ENCODE data around the gene HMX2.
"Not testable (repeated sequence)": the region's sequence is repeated elsewhere in the genome, so short reads cannot be mapped to it uniquely, and the experiment has no call there.

The HMX2 gene

DNA sequence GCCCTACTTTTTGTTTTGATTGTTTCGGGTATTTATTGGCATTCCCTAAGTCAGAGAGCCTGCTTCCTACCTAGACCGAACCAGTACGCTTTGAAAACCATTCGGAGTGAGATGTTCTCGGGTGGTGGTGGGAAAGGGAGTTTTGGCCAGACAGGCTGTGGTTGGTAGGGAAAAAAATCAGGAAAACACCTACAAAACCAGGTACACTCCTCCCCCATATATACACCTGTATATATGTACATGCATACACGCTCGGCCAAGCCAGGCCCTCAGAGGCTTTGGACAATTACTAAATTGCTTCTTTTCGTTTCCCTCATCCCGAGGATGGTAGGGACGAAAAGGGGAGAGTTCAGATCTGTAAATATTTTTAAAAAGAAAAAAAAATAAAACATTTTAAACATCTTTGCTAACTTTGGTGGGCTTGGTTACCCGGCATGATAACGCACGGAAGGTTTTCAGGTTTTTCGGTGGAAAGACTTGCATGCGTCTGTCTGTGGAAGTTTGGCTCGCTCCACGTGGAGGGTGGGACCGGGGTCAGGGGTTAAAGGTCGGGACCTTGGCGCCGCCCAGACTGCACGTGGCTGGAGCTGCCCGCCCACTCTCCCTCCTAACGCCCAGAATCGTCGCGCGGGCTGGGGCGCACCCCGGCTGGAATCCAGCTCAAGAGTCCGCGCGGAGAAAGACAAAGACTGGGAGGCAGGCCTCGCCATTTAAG, 2.5 kb downstream of the HMX2 start:
- in situ Hi-C loops (cut with MboI; ENCODE audit: low sequenced_read_pairs), result no loop called here

DNA sequence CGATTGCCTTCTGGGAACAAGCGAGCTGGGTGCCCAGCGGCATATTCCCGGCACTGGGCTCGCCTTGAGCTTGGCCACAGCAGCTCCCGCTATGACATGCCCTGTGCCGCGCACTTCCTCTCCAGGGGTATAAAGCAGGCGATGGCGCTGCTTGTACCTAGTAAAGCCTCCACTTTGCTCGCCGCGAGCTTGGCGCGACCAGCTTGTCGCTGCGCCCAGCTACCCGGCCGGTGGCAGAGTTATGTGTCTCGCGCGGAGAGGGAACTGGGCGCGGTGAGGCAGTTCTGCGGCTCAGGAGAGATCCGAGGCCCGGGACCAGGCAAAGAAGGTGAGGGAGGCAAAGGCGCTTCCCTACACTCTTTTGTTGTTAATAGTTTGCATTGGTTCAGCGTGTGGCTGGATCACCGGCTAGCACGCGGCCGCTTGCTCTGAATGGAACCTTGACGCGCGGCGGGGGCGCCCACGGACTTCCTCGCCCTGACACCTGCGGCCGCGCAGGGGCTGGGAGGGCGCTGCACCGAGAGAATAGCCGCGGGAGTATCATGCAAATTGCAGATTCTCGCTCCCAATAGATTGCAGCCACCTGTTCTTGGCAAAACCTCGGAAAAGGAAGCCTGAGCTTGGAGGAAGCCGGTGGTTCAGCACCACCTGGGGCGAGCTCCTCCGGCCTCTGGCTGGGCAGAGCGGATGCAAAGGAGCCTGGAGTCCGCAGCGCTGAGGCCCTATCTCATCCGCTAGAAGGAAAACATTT, 3.2 kb downstream of the HMX2 start:
- in situ Hi-C loops (cut with MboI; ENCODE audit: low sequenced_read_pairs), result no loop called here

- in situ Hi-C loops (cut with MboI; ENCODE audit: low sequenced_read_pairs), result no loop called here
These were observed 3.8 kb downstream of the HMX2 start for GRCh38 chr10:123151737-123152135.

DNA sequence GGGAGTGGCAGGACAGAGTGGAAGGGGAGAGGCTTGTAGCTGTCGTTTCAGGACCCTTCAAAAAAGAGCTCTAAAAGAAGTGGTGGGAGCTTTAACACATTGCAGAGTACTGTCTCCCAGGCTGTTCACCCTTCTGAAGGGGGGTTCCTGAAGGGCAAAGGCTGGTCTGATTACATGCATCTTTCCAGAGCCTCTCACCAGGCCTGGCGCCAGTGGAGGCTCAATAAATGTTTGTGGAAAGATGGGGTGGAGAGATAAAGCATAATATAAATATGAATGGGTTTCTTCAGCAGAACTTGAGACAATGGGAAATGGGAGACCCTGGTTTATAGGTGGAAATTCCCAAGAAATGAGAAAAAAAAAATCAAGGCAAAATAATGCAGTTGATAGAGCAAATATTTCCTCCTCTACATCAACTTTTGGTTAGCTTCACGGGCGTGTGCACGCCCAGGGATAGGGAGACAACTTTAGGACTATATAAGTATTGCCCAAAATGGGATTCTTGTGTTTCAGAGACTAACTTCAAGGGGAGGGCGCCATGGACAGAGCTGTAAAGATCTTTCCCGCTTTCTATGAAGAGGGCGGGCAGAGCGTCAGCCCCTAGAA, 5.7 kb downstream of the HMX2 start:
- in situ Hi-C loops (cut with MboI; ENCODE audit: low sequenced_read_pairs), result no loop called here

GRCh38 chr10:123154092-123154710, 6.3 kb downstream of the HMX2 start, which contains the start of gene BUB3:
Gene BUB3 (plus strand): TSS chr10:123154402. CDS start chr10:123154918, 516 bp downstream.
- in situ Hi-C loops (cut with MboI; ENCODE audit: low sequenced_read_pairs), result no loop called here

GRCh38 chr10:123154711-123155505, 7.0 kb downstream of the HMX2 start:
- in situ Hi-C loops (cut with MboI; ENCODE audit: low sequenced_read_pairs), result no loop called here

GRCh38 chr10:123156078-123156477, 8.1 kb downstream of the HMX2 start:
- in situ Hi-C loops (cut with MboI; ENCODE audit: low sequenced_read_pairs), result no loop called here

GRCh38 chr10:123157210-123157609, 9.3 kb downstream of the HMX2 start:
- in situ Hi-C loops (cut with MboI; ENCODE audit: low sequenced_read_pairs), result no loop called here

- in situ Hi-C loops (cut with MboI; ENCODE audit: low sequenced_read_pairs), result no loop called here
These were observed 10.7 kb downstream of the HMX2 start for GRCh38 chr10:123158682-123159081.

DNA sequence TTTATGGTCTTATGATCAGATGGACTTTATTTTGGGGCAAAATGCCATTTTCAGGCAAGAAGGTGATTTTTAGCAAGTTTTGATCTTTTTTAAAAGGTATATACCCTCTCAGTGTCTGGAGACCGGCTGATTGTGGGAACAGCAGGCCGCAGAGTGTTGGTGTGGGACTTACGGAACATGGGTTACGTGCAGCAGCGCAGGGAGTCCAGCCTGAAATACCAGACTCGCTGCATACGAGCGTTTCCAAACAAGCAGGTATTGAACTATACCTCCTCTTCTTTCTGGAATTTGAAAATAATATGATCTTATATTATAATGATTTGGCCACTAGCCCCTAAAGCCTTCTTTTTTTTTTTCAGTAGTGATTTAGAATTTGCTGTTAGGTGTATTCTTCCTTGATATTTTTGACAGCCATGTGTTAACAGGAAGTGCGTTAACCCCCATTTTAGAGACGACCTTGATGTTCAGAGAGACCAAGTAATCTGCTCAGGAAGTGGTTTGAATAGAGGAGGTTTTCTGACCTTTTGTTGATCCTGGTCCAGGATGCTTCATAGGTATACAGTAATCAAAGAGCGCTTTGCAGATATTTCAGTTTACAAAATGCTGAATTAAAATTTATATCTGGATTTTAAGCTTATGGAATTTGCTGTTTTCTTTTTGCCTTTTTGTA, 12.5 kb downstream of the HMX2 start:
- in situ Hi-C loops (cut with MboI; ENCODE audit: low sequenced_read_pairs), result no loop called here

DNA sequence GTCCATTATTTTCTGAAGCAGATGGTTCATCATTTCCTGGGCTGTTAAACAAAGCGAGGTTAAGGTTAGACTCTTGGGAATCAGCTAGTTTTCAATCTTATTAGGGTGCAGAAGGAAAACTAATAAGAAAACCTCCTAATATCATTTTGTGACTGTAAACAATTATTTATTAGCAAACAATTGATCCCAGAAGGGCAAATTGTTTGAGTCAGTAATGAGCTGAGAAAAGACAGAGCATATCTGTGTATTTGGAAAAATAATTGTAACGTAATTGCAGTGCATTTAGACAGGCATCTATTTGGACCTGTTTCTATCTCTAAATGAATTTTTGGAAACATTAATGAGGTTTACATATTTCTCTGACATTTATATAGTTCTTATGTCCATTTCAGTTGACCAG, 16.4 kb downstream of the HMX2 start:
- in situ Hi-C loops (cut with MboI; ENCODE audit: low sequenced_read_pairs), result no loop called here

- in situ Hi-C loops (cut with MboI; ENCODE audit: low sequenced_read_pairs), result no loop called here
These were observed 17.6 kb downstream of the HMX2 start for GRCh38 chr10:123165445-123166072.

- in situ Hi-C loops (cut with MboI; ENCODE audit: low sequenced_read_pairs), result no loop called here
These were observed 18.7 kb downstream of the HMX2 start for GRCh38 chr10:123166618-123167017.

GRCh38 chr10:123170961-123171360, 23.0 kb downstream of the HMX2 start:
- in situ Hi-C loops (cut with MboI; ENCODE audit: low sequenced_read_pairs), result no loop called here

DNA sequence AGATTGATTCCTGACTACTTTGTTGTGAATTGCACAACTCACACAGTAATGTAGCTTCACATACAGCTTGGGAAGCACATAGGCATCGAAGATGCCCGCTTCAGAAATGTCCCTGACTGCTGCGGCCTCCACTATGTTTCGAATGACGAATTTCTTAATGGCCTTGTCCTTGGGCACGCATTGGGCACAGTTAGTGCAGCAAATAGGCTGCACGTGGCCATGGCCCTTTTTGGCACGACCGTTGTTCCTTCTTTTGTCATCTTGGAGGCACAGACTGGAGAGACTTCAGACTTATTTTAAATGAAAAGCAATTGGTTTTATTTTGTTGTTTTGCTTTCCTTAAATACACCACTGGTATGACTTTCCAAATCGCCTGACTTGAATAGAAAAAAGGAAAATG, 23.7 kb downstream of the HMX2 start:
- in situ Hi-C loops (cut with MboI; ENCODE audit: low sequenced_read_pairs), result not testable (repeated sequence)

DNA sequence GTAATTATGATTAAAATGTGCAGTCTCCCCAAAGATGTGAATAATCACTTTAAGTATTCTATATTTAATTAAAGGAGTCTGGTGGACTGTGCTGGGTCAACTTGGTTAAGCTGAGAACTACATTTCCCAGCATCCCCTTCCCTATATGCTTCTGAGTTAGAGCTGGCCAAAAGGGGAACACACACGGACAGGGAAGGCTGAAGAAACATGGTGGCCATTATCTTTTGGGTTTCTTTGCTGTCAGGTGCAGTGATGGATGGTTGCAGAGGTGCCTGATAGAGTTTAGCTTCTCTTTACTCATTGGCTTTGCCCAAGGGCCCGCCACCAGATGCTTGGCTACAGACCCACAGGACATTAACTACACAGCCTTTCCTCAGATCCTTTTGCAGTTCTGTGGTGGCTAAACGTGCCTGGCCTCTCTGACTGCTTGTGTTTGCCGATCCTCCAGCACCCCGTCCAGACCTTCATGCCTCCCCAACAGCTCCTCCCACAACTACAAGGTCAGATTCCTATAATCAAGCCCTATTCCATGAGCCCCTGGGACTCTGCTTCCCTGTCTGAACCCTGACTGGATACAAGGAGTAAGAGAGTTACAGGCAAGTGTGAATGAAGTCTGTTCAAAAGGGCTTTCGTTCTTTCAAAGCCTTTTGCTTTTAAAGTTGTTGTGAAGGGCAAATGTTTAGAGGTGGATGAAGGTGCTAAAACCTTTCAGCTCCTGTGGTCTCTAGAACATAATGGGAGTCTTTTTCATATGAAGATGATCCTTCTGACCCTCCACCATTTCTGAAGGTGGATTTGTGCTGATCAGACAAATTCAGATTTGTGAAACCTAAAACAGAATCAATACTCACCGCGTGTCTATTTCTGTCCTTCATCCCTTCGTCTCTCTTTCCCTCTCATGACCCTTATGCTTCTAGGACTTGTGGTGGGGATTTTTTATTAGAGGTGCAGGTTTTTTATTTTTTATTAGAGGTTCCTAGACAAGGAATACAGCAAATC, 27.8 kb downstream of the HMX2 start:
- in situ Hi-C loops (cut with MboI; ENCODE audit: low sequenced_read_pairs), result no loop called here

GRCh38 chr10:123178390-123178789, 30.5 kb downstream of the HMX2 start:
- in situ Hi-C loops (cut with MboI; ENCODE audit: low sequenced_read_pairs), result not testable (repeated sequence)
